ENCODE data around the gene FLOT2. TPM values are rescaled to one million over a fixed set of nuclear protein-coding genes. Genes with fewer than 3 reads are reported as not detected.
A peak's percentile ranks its signal among the peaks of the same experiment; 100 is the strongest.

The FLOT2 gene
- total and polyA plus RNA-seq, 7 experiments from 2014 or later: 134 to 309 (median 228) TPM

DNA sequence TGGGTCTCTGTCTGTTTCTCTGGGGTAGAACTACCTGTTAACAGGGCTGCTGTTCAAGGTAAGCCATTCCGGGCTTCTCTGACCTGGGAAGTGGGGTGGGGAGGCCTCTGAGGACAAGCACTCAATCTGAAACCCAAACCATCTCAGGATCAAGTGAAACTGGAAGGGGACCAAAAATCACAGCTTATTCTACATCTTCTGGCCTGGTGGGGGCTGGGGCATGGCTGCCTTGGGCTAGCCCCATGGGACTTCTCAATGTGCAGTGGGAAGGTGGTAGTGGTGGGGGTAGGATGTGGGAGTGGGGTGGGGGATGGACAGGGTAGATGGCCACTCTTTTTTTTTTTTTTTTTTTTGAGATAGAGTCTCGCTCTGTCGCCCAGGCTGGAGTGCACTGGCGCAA lies 5.5 kb downstream of the FLOT2 start:
- peak overlapping the region in 8 of 10 donors; percentile 25 to 62 (median 42) for H3K4me3 Mint-ChIP-seq
- no peak for DNase-seq
- CTCF ChIA-PET: interaction anchor here (0.6 to 2.4 kb wide), 7 partner anchors 11 to 191 kb away, joined by 3 to 13 read pairs (median 4); partner anchors contain the start of genes DHRS13 and TLCD1
- POLR2A ChIA-PET: interaction anchor here (0.6 to 12.7 kb wide), 10 partner anchors 8 to 165 kb away, joined by 3 to 183 read pairs (median 10); partner anchors contain the start of genes DHRS13, NEK8, PHF12 and TLCD1
- H3K27ac ChIP-seq (ENCODE audit: low read depth, low read length): peak overlapping the region; percentile 78
- H3K4me3 ChIP-seq (ENCODE audit: low read length): no peak overlapping the region
- H3K9me3 Mint-ChIP-seq: no peaks in the 10 kb centered on the region
- H3K36me3 ChIP-seq (ENCODE audit: control insufficient read depth in 2 of 3, insufficient read depth in 3 of 3, low read length in 3 of 3): peaks cover 0 to 21% (median 0%) of the 10 kb centered on the region in 3 experiments
- ATAC-seq: no peak
- H3K27ac Mint-ChIP-seq: peak overlapping the region; percentile 74 to 99 (median 92)
- H3K9me3 ChIP-seq (ENCODE audit: control insufficient read depth in 2 of 3, low read length in 3 of 3): no peaks in the 10 kb centered on the region
- H3K27me3 ChIP-seq (ENCODE audit: control insufficient read depth in 2 of 2, insufficient read depth in 2 of 2, low read length in 2 of 2): no peaks in the 10 kb centered on the region
- peaks cover 17 to 34% of the 10 kb centered on the region in 2 donors for H3K4me1 ChIP-seq (ENCODE audit: control insufficient read depth in 2 of 2, insufficient read depth in 2 of 2, low read length in 2 of 2)
- intact Hi-C loops (cut with micrococcal nuclease): no loop called here
- peaks cover 0 to 17% (median 8%) of the 10 kb centered on the region in 5 donors for H3K36me3 Mint-ChIP-seq
- peaks cover 32 to 81% (median 62%) of the 10 kb centered on the region in 7 donors for H3K4me1 Mint-ChIP-seq
- H3K27me3 Mint-ChIP-seq: no peaks in the 10 kb centered on the region

DNA sequence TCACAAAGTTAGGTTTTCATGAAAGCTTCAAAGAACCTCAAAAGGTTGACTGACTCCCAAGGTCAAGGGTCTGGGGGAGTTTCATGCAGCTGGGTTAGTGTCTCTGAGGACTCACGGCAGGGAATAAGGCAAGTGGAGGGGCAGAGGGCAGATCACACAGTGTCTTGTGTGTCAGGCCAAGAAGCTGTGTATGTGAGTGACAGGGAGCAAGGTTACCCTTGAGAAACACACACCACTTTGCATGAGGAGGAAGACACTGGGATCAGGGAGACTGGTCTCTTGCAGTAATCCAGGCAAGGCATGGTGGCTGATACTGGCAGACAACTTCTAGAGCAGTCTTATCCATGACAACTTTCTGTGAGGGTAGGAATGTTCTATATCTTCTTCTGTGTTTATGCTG lies 6.3 kb downstream of the FLOT2 start:
- H3K9me3 ChIP-seq (ENCODE audit: control insufficient read depth in 2 of 3, low read length in 3 of 3): no peaks in the 10 kb centered on the region
- intact Hi-C loops (cut with micrococcal nuclease): no loop called here
- CTCF ChIA-PET: interaction anchor here (0.5 to 2.4 kb wide), 3 partner anchors 49 to 553 kb away, joined by 4 to 13 read pairs (median 5); partner anchors contain the start of gene FAM222B
- Mint-ChIP-seq H3K27me3 (no peaks in the 10 kb centered on the region), H3K9me3 (no peaks in the 10 kb centered on the region), H3K4me3 (peak overlapping the region in 8 of 10 donors; percentile 28 to 68 (median 50)), H3K36me3 (peaks cover 0 to 18% (median 8%) of the 10 kb centered on the region in 5 donors), H3K4me1 (peaks cover 33 to 77% (median 62%) of the 10 kb centered on the region in 7 donors), H3K27ac (peak overlapping the region; percentile 74 to 99 (median 90))
- peaks cover 0 to 26% (median 0%) of the 10 kb centered on the region in 3 experiments for H3K36me3 ChIP-seq (ENCODE audit: control insufficient read depth in 2 of 3, insufficient read depth in 3 of 3, low read length in 3 of 3)
- no peaks in the 10 kb centered on the region for H3K27me3 ChIP-seq (ENCODE audit: control insufficient read depth in 2 of 2, insufficient read depth in 2 of 2, low read length in 2 of 2)
- no peak overlapping the region for H3K4me3 ChIP-seq (ENCODE audit: low read length)
- no peak for DNase-seq
- POLR2A ChIA-PET: interaction anchor here (0.8 to 8.9 kb wide), 5 partner anchors 9 to 172 kb away, joined by 3 to 67 read pairs (median 4); partner anchors contain the start of genes DHRS13, ERAL1 and RPL23A
- H3K27ac ChIP-seq (ENCODE audit: low read depth, low read length): peak overlapping the region; percentile 78
- no peak for ATAC-seq
- peaks cover 15 to 32% of the 10 kb centered on the region in 2 donors for H3K4me1 ChIP-seq (ENCODE audit: control insufficient read depth in 2 of 2, insufficient read depth in 2 of 2, low read length in 2 of 2)

DNA sequence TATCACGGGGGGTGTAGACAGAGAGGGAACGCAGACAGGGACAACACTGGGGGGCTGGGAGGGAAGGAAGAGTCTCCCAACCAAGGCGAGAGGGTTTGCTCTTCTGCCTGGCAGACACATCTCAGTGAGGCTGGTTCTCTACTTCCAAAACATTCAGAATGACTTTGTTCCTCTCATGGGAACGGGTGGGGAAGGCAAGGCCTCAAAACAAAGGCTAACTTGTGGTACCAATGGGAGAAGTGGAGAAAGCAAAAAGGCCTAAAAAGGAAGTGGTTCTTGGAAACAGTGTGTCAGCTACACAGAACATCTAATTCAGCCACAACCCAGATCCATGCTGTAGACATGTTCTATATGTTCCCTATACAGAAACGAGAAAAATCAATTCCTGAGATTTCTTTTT lies 7.5 kb downstream of the FLOT2 start:
- Mint-ChIP-seq H3K27ac (peak overlapping the region in 5 of 9 donors; percentile 14 to 77 (median 64)), H3K4me3 (peak overlapping the region in 4 of 10 donors; percentile 9 to 81 (median 31)), H3K36me3 (peaks cover 0 to 20% (median 8%) of the 10 kb centered on the region in 5 donors), H3K27me3 (no peaks in the 10 kb centered on the region), H3K9me3 (no peaks in the 10 kb centered on the region), H3K4me1 (peaks cover 37 to 71% (median 53%) of the 10 kb centered on the region in 7 donors)
- H3K27me3 ChIP-seq (ENCODE audit: control insufficient read depth in 2 of 2, insufficient read depth in 2 of 2, low read length in 2 of 2): no peaks in the 10 kb centered on the region
- no peak overlapping the region for H3K4me3 ChIP-seq (ENCODE audit: low read length)
- peaks cover 0 to 38% (median 8%) of the 10 kb centered on the region in 3 experiments for H3K36me3 ChIP-seq (ENCODE audit: control insufficient read depth in 2 of 3, insufficient read depth in 3 of 3, low read length in 3 of 3)
- no peak for ATAC-seq
- H3K4me1 ChIP-seq (ENCODE audit: control insufficient read depth in 2 of 2, insufficient read depth in 2 of 2, low read length in 2 of 2): peaks cover 9 to 22% of the 10 kb centered on the region in 2 donors
- H3K9me3 ChIP-seq (ENCODE audit: control insufficient read depth in 2 of 3, low read length in 3 of 3): no peaks in the 10 kb centered on the region
- DNase-seq: no peak
- ChIA-PET POLR2A (interaction anchor here (1.1 kb wide), 1 partner anchor 61 kb away, joined by 3 read pairs; the partner anchor contains the start of gene PHF12), CTCF (interaction anchor here (0.7 kb wide), 1 partner anchor 226 kb away, joined by 4 read pairs; no protein-coding TSS in a partner anchor)
- no peak overlapping the region for H3K27ac ChIP-seq (ENCODE audit: low read depth, low read length)
- intact Hi-C loops (cut with micrococcal nuclease): no loop called here

DNA sequence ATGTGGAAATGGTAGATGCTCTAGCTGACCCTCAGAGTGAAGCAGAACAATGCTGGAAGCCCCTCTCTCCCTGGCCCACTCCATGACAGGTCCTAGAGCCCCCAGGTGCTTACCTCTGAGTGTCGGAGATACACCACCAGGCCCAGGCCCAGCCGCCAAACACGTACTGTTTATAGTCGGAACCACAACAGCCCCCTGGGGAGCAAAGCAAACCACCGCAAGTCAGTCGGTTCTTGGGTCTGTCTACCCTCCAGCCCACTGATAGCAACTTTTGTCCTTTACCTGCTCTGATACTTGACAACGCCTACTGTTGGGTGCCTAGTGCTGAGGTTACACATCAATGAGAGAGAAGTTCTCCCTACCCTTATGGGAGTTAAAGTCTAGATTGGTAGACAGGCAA lies 8.7 kb downstream of the FLOT2 start:
- no peak overlapping the region for H3K4me3 ChIP-seq (ENCODE audit: low read length)
- H3K36me3 Mint-ChIP-seq: peaks cover 3 to 25% (median 8%) of the 10 kb centered on the region in 5 donors
- ATAC-seq (no peak), DNase-seq (no peak)
- H3K4me3 Mint-ChIP-seq: no peak overlapping the region
- ChIA-PET CTCF (no interaction called here), POLR2A (no interaction called here)
- no peaks in the 10 kb centered on the region for H3K27me3 ChIP-seq (ENCODE audit: control insufficient read depth in 2 of 2, insufficient read depth in 2 of 2, low read length in 2 of 2)
- peaks cover 41 to 70% (median 53%) of the 10 kb centered on the region in 7 donors for H3K4me1 Mint-ChIP-seq
- H3K27ac Mint-ChIP-seq: peak overlapping the region in 4 of 9 donors; percentile 29 to 48 (median 39)
- H3K27me3 Mint-ChIP-seq: no peaks in the 10 kb centered on the region
- intact Hi-C loops (cut with micrococcal nuclease): no loop called here
- H3K36me3 ChIP-seq (ENCODE audit: control insufficient read depth in 2 of 3, insufficient read depth in 3 of 3, low read length in 3 of 3): peaks cover 0 to 50% (median 8%) of the 10 kb centered on the region in 3 experiments
- H3K9me3 Mint-ChIP-seq: no peaks in the 10 kb centered on the region
- no peaks in the 10 kb centered on the region for H3K9me3 ChIP-seq (ENCODE audit: control insufficient read depth in 2 of 3, low read length in 3 of 3)
- H3K4me1 ChIP-seq (ENCODE audit: control insufficient read depth in 2 of 2, insufficient read depth in 2 of 2, low read length in 2 of 2): peaks cover 9 to 22% of the 10 kb centered on the region in 2 donors
- H3K27ac ChIP-seq (ENCODE audit: low read depth, low read length): no peak overlapping the region

DNA sequence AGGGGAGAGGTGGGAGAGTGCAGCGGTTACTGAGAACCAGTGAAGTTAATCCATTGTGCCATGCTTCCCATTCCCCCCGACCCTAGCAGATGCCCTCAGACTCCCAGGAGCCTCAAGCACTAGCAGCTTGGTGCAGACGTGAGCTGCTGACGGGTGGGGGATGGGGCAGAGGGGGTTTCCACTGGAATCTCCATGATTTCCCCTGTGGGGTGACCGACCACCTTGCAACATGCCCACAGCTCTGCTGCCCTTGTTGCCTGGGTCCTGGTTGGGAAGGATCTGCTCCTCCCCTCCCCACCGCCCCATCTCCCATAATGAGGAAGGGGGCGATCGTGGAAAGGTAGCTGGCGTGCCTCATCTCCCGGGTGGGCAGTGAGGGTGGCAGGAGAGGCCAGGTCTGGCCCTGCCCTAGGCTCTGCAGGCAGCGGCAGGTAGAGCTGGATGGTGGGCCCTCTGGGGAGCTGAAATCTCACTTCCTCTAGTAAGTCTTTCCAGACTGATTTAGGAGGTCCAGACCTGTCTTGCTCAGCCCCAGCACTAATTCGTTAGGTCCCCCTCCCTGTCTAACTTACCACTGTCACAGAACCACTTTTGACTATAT lies 9.6 kb downstream of the FLOT2 start:
- H3K27ac Mint-ChIP-seq: no peak overlapping the region
- Histone ChIP-seq H3K27me3 (ENCODE audit: control insufficient read depth in 2 of 2, insufficient read depth in 2 of 2, low read length in 2 of 2) (no peaks in the 10 kb centered on the region), H3K27ac (ENCODE audit: low read depth, low read length) (no peak overlapping the region), H3K36me3 (ENCODE audit: control insufficient read depth in 2 of 3, insufficient read depth in 3 of 3, low read length in 3 of 3) (peaks cover 0 to 59% (median 12%) of the 10 kb centered on the region in 3 experiments), H3K4me3 (ENCODE audit: low read length) (no peak overlapping the region), H3K9me3 (ENCODE audit: control insufficient read depth in 2 of 3, low read length in 3 of 3) (no peaks in the 10 kb centered on the region), H3K4me1 (ENCODE audit: control insufficient read depth in 2 of 2, insufficient read depth in 2 of 2, low read length in 2 of 2) (peaks cover 5 to 18% of the 10 kb centered on the region in 2 donors)
- H3K27me3 Mint-ChIP-seq: no peaks in the 10 kb centered on the region
- no peak overlapping the region for H3K4me3 Mint-ChIP-seq
- peaks cover 3 to 25% (median 10%) of the 10 kb centered on the region in 5 donors for H3K36me3 Mint-ChIP-seq
- CTCF ChIA-PET: interaction anchor here (0.6 kb wide), 1 partner anchor 159 kb away, joined by 3 read pairs; no protein-coding TSS in a partner anchor
- POLR2A ChIA-PET: interaction anchor here (1.2 kb wide), 1 partner anchor 17 kb away, joined by 7 read pairs; no protein-coding TSS in a partner anchor
- no peak for ATAC-seq
- H3K4me1 Mint-ChIP-seq: peaks cover 34 to 61% (median 44%) of the 10 kb centered on the region in 7 donors
- intact Hi-C loops (cut with micrococcal nuclease): no loop called here
- DNase-seq: no peak
- no peaks in the 10 kb centered on the region for H3K9me3 Mint-ChIP-seq

DNA sequence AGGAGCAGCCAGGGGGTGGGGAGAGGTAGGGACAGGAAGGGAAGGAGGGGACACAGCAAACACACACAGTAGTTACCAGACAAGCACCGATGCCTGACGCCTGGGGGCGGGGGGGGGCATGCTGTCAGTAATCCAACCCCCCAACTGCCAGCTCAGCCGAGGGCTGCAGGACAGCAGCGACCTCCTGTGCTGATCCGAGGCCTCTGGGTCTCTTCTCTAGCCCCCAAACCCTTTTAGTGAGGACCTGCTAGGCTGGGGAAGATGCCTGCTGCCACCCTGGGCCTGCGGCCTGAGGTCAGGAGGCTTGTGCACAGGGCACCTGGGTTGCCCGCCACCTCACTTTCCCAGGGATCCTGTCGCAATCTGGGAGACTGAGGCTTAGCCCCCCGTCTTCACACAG lies 11.6 kb downstream of the FLOT2 start:
- H3K36me3 Mint-ChIP-seq: peaks cover 6 to 31% (median 9%) of the 10 kb centered on the region in 5 donors

More for the DNA sequence above, 11.6 kb downstream of the FLOT2 start:
- H3K9me3 ChIP-seq (ENCODE audit: control insufficient read depth in 2 of 3, low read length in 3 of 3): no peaks in the 10 kb centered on the region
- H3K27ac Mint-ChIP-seq: no peak overlapping the region
- H3K4me1 ChIP-seq (ENCODE audit: control insufficient read depth in 2 of 2, insufficient read depth in 2 of 2, low read length in 2 of 2): peaks cover 0 to 4% of the 10 kb centered on the region in 2 donors
- H3K27me3 ChIP-seq (ENCODE audit: control insufficient read depth in 2 of 2, insufficient read depth in 2 of 2, low read length in 2 of 2): no peaks in the 10 kb centered on the region
- no peak overlapping the region for H3K4me3 Mint-ChIP-seq
- DNase-seq (no peak), ATAC-seq (no peak)
- H3K4me1 Mint-ChIP-seq: peaks cover 19 to 42% (median 29%) of the 10 kb centered on the region in 7 donors
- ChIA-PET POLR2A (interaction anchor here (1.1 to 2.9 kb wide), 2 partner anchors 8 to 16 kb away, joined by 4 to 11 read pairs; no protein-coding TSS in a partner anchor), CTCF (no interaction called here)
- intact Hi-C loops (cut with micrococcal nuclease): no loop called here
- H3K9me3 Mint-ChIP-seq: no peaks in the 10 kb centered on the region
- H3K4me3 ChIP-seq (ENCODE audit: low read length): no peak overlapping the region
- H3K36me3 ChIP-seq (ENCODE audit: control insufficient read depth in 2 of 3, insufficient read depth in 3 of 3, low read length in 3 of 3): peaks cover 10 to 74% (median 27%) of the 10 kb centered on the region in 3 experiments
- no peaks in the 10 kb centered on the region for H3K27me3 Mint-ChIP-seq
- H3K27ac ChIP-seq (ENCODE audit: low read depth, low read length): no peak overlapping the region

Data from naive thymus-derived CD4-positive, alpha-beta T cell (primary cell).